ENCODE data around the gene EPSTI1. TPM values are rescaled to one million over a fixed set of nuclear protein-coding genes. Genes with fewer than 3 reads are reported as not detected.

The EPSTI1 gene
- polyA plus RNA-seq, 1 of the 3 experiments (the other 2 are of a cell fraction): 0.02 TPM

DNA sequence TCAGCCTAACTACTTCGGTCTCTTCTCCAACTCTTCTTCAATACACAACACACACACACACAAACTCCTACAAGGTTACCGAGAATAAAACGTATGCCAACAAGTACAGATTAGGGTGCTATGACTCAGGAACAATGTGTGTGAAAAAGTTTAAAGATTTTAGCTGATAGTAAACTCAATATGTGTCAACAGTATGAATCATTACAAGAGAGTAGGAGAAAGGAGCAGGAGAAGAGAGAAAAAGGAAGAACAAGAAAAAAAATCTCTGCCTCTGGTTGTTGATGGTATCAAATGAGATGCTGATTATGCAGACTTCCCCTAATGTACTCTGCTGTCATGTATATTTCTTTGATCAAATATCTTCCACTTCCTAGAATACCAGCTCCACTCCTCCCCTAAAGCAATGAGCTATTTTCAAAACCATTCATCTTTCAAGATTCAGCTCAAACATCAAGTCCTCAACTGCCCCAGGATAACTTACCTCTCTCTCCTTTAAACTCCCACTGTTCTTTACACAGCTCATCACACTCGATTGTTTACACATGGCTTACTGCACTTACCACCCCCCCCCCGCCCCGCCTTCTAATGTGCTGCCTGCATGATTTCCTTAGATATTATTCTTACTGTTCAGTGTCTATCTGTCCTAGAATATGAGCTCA lies 115.0 kb downstream of the EPSTI1 start (continued):
- TF ChIP-seq TEAD4 (IDR thresholded peaks at IDR 0.05; ENCODE audit: borderline replicate concordance, insufficient read depth): no peak
- TF ChIP-seq, protein P1, sequence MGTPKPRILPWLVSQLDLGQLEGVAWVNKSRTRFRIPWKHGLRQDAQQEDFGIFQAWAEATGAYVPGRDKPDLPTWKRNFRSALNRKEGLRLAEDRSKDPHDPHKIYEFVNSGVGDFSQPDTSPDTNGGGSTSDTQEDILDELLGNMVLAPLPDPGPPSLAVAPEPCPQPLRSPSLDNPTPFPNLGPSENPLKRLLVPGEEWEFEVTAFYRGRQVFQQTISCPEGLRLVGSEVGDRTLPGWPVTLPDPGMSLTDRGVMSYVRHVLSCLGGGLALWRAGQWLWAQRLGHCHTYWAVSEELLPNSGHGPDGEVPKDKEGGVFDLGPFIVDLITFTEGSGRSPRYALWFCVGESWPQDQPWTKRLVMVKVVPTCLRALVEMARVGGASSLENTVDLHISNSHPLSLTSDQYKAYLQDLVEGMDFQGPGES (IDR thresholded peaks at IDR 0.05; ENCODE audit: low read depth, low read length): no peak
- peak; percentile 65 for TF ChIP-seq FOSL2 (IDR thresholded peaks at IDR 0.05; ENCODE audit: borderline replicate concordance, low read depth)
- no peak for TF ChIP-seq GATA2 (CRISPR knock-in tag; IDR thresholded peaks at IDR 0.05)
- TF ChIP-seq FOXJ3 (CRISPR knock-in tag; IDR thresholded peaks at IDR 0.05): no peak
- TF ChIP-seq FOXM1 (IDR thresholded peaks at IDR 0.05; ENCODE audit: low read depth): no peak
- TF ChIP-seq EZH2phosphoT487 (IDR thresholded peaks at IDR 0.05; ENCODE audit: borderline replicate concordance, low read depth): no peak
- TF ChIP-seq MEF2A (IDR thresholded peaks at IDR 0.05; ENCODE audit: borderline replicate concordance, low read depth): no peak
- TF ChIP-seq GABPA (IDR thresholded peaks at IDR 0.05; ENCODE audit: low read depth): no peak
- no peak for TF ChIP-seq CHD2 (IDR thresholded peaks at IDR 0.05; ENCODE audit: low read length, partially characterized antibody)
- TF ChIP-seq TAF1 (IDR thresholded peaks at IDR 0.05; ENCODE audit: borderline replicate concordance, low read depth, low read length): no peak
- TF ChIP-seq NFIC (IDR thresholded peaks at IDR 0.05; ENCODE audit: borderline replicate concordance): no peak

DNA sequence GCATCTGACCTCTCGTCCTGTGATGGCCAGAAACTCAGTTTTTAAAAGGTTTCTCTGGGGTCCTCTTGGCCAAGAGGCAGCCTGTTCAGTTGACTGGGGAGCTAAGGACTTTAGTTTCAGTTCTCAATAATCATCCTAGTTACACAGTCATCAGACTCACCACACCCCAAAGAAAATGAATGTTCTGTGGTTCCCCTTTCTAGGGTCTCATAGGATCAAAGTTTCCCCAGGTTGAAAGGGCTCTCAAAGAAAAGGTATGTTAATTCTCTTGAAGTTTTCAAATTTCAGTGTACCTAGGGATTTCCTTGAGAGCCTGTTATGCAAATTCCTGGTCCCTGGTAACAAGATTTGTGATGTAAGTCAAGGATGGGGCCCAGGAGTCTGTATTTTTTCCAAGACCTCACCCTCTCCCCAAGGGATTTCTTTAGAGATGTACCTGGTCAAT lies 115.7 kb downstream of the EPSTI1 start:
- no peak overlapping the region for H3K4me3 ChIP-seq (ENCODE audit: low read depth in 2 of 2, low read length in 1 of 2)
- H2AFZ ChIP-seq (ENCODE audit: low read depth): no peak overlapping the region
- peak overlapping the region in 1 of 2 experiments; percentile 48; a peak in 1 of 4 replicates for H3K27ac ChIP-seq (ENCODE audit: low read depth in 2 of 2, low read length in 1 of 2)
- H3K9ac ChIP-seq: no peak overlapping the region
- POLR2A ChIA-PET: no interaction called here
- H3F3A ChIP-seq (replicated peaks; ENCODE audit: insufficient read depth): no peaks in the 10 kb centered on the region
- no peaks in the 10 kb centered on the region for H3K9me3 ChIP-seq
- no peaks in the 10 kb centered on the region for H4K20me1 ChIP-seq (ENCODE audit: insufficient read depth)
- H3K27me3 ChIP-seq (ENCODE audit: insufficient read depth): no peaks in the 10 kb centered on the region
- no peak for TF ChIP-seq RXRA (IDR thresholded peaks at IDR 0.05; ENCODE audit: borderline replicate concordance, low read depth)
- TF ChIP-seq RCOR1 (IDR thresholded peaks at IDR 0.05; ENCODE audit: low read length): no peak
- TF ChIP-seq CHD2 (IDR thresholded peaks at IDR 0.05; ENCODE audit: low read length, partially characterized antibody): no peak
- no peak for TF ChIP-seq JUND (IDR thresholded peaks at IDR 0.05)
- TF ChIP-seq TCF12 (IDR thresholded peaks at IDR 0.05): no peak
- TF ChIP-seq YY1 (IDR thresholded peaks at IDR 0.05; ENCODE audit: low read depth): no peak
- no peak for TF ChIP-seq ELF1 (IDR thresholded peaks at IDR 0.05)
- no peak for TF ChIP-seq POLR2AphosphoS5 (IDR thresholded peaks at IDR 0.05; ENCODE audit: low read depth, low read length)
- TF ChIP-seq, protein P2, sequence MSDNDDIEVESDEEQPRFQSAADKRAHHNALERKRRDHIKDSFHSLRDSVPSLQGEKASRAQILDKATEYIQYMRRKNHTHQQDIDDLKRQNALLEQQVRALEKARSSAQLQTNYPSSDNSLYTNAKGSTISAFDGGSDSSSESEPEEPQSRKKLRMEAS (IDR thresholded peaks at IDR 0.05; ENCODE audit: low read depth): no peak
- no peak for TF ChIP-seq SIN3A (IDR thresholded peaks at IDR 0.05; ENCODE audit: borderline replicate concordance, low read depth, low read length)
- TF ChIP-seq, protein P3, sequence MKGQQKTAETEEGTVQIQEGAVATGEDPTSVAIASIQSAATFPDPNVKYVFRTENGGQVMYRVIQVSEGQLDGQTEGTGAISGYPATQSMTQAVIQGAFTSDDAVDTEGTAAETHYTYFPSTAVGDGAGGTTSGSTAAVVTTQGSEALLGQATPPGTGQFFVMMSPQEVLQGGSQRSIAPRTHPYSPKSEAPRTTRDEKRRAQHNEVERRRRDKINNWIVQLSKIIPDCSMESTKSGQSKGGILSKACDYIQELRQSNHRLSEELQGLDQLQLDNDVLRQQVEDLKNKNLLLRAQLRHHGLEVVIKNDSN (IDR thresholded peaks at IDR 0.05; ENCODE audit: borderline replicate concordance, low read depth): no peak
- no peak for TF ChIP-seq SMC3 (IDR thresholded peaks at IDR 0.05; ENCODE audit: low read depth, low read length)
- TF ChIP-seq FOSL2 (IDR thresholded peaks at IDR 0.05; ENCODE audit: borderline replicate concordance, low read depth): no peak
- TF ChIP-seq, protein P4, sequence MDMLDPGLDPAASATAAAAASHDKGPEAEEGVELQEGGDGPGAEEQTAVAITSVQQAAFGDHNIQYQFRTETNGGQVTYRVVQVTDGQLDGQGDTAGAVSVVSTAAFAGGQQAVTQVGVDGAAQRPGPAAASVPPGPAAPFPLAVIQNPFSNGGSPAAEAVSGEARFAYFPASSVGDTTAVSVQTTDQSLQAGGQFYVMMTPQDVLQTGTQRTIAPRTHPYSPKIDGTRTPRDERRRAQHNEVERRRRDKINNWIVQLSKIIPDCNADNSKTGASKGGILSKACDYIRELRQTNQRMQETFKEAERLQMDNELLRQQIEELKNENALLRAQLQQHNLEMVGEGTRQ (IDR thresholded peaks at IDR 0.05; ENCODE audit: borderline replicate concordance, low read depth, low read length): no peak
- TF ChIP-seq, protein P5, sequence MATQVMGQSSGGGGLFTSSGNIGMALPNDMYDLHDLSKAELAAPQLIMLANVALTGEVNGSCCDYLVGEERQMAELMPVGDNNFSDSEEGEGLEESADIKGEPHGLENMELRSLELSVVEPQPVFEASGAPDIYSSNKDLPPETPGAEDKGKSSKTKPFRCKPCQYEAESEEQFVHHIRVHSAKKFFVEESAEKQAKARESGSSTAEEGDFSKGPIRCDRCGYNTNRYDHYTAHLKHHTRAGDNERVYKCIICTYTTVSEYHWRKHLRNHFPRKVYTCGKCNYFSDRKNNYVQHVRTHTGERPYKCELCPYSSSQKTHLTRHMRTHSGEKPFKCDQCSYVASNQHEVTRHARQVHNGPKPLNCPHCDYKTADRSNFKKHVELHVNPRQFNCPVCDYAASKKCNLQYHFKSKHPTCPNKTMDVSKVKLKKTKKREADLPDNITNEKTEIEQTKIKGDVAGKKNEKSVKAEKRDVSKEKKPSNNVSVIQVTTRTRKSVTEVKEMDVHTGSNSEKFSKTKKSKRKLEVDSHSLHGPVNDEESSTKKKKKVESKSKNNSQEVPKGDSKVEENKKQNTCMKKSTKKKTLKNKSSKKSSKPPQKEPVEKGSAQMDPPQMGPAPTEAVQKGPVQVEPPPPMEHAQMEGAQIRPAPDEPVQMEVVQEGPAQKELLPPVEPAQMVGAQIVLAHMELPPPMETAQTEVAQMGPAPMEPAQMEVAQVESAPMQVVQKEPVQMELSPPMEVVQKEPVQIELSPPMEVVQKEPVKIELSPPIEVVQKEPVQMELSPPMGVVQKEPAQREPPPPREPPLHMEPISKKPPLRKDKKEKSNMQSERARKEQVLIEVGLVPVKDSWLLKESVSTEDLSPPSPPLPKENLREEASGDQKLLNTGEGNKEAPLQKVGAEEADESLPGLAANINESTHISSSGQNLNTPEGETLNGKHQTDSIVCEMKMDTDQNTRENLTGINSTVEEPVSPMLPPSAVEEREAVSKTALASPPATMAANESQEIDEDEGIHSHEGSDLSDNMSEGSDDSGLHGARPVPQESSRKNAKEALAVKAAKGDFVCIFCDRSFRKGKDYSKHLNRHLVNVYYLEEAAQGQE (IDR thresholded peaks at IDR 0.05; ENCODE audit: low read depth, low read length): no peak
- TF ChIP-seq FOXM1 (IDR thresholded peaks at IDR 0.05; ENCODE audit: low read depth): no peak
- no peak for TF ChIP-seq MEF2A (IDR thresholded peaks at IDR 0.05; ENCODE audit: borderline replicate concordance, low read depth)
- 93% methylated on average over 1 of the region's 1 CpG for WGBS (ENCODE audit: low lambda C conversion rate)
- H3K4me1 ChIP-seq (ENCODE audit: control insufficient read depth in 1 of 2, insufficient read depth in 2 of 2, low read depth in 1 of 2, low read length in 1 of 2): no peaks in the 10 kb centered on the region; a peak in 1 of 4 replicates
- H3K9me2 ChIP-seq: no peaks in the 10 kb centered on the region
- CTCF ChIA-PET: interaction anchor here (1.3 to 1.4 kb wide), 2 partner anchors 10 to 928 kb away, joined by 3 to 6 read pairs; no protein-coding TSS in a partner anchor
- H3K4me2 ChIP-seq: no peak overlapping the region
- H3K36me3 ChIP-seq (replicated peaks in 1 of 2; ENCODE audit: control insufficient read depth in 1 of 2, insufficient read depth in 2 of 2, low read length in 1 of 2): no peaks in the 10 kb centered on the region
- DNase-seq: no peak
- no peaks in the 10 kb centered on the region for H3K79me2 ChIP-seq (ENCODE audit: insufficient read depth)
